Measurements from ENCODE around the gene NFAM1.

- no peak for TF ChIP-seq TAF1 (IDR thresholded peaks at IDR 0.05; ENCODE audit: low read depth, low read length)
- no peak for TF ChIP-seq POLR2AphosphoS5 (IDR thresholded peaks at IDR 0.05; ENCODE audit: low read depth, low read length)
- TF ChIP-seq POLR2A (IDR thresholded peaks at IDR 0.05; ENCODE audit: low read depth, low read length), result no peak
- no peak for TF ChIP-seq POU2F2 (IDR thresholded peaks at IDR 0.05; ENCODE audit: low read depth, low read length)
- no peak for TF ChIP-seq SPI1 (IDR thresholded peaks at IDR 0.05; ENCODE audit: low read depth, low read length)
These were observed 4.2 kb downstream of the NFAM1 start for GRCh38 chr22:42428025-42428424.
